Mesangial cell (primary cell): Measurements from ENCODE around the gene MLH3. TPM values are rescaled to one million over a fixed set of nuclear protein-coding genes. Genes with fewer than 3 reads are reported as not detected.

Experiments
- total RNA-seq: library from RNA; depleted of rRNA; stranded (reverse); fragments of >200 nt; gene quantifications from 2 replicates; pipeline ENCODE4 v1.2.3, GENCODE V29; 2015

The MLH3 gene
- total RNA-seq: 10.9 and 12.0 TPM in 2 replicates

GRCh38 chr14:75050852-75051555 lies at the start of gene MLH3:
TSS of gene MLH3 (minus strand) at chr14:75051467. CDS start at chr14:75049655, 1,812 bp downstream.

GRCh38 chr14:75069121-75069810 lies 18.0 kb upstream of the MLH3 start, which contains the start of gene ZC2HC1C:
TSS of gene ZC2HC1C (plus strand) at chr14:75069641. CDS start at chr14:75070574, 933 bp downstream.

GRCh38 chr14:75063491-75064204 lies 12.4 kb upstream of the MLH3 start, which contains the start of gene ACYP1:
TSS of gene ACYP1 (minus strand) at chr14:75064024. CDS start at chr14:75063553, 471 bp downstream.

GRCh38 chr14:75002392-75003249 lies 48.6 kb downstream of the MLH3 start, which contains the start of gene EIF2B2:
TSS of gene EIF2B2 (plus strand) at chr14:75002921. CDS start at chr14:75002991, 70 bp downstream.

Other genes with a start within 250 kb of the MLH3 start
- not detected in 2 replicates for gene PROX2, start 175.3 kb downstream of the MLH3 start, total RNA-seq
- 76.7 and 80.2 TPM in 2 replicates for gene DLST, start 169.6 kb downstream of the MLH3 start, total RNA-seq
- gene RPS6KL1, start 128.2 kb downstream of the MLH3 start, total RNA-seq: 3.7 and 4.6 TPM in 2 replicates
- 1.8 and 2.8 TPM in 2 replicates for gene PGF, start 95.9 kb downstream of the MLH3 start, total RNA-seq
- gene EIF2B2, start 48.5 kb downstream of the MLH3 start, total RNA-seq: 49.1 and 67.3 TPM in 2 replicates
- 8.4 and 17.3 TPM in 2 replicates for gene ACYP1, start 12.6 kb upstream of the MLH3 start, total RNA-seq
- gene ZC2HC1C, start 18.2 kb upstream of the MLH3 start, total RNA-seq: 2.0 and 2.4 TPM in 2 replicates
- gene NEK9, start 75.6 kb upstream of the MLH3 start, total RNA-seq: 21.2 and 48.3 TPM in 2 replicates
- 168 and 171 TPM in 2 replicates for gene TMED10, start 125.1 kb upstream of the MLH3 start, total RNA-seq
- 26.6 and 56.2 TPM in 2 replicates for gene FOS, start 227.4 kb upstream of the MLH3 start, total RNA-seq